K562 (cell line): Measurements from ENCODE around the gene SYNCRIP. TPM values are rescaled to one million over a fixed set of nuclear protein-coding genes. Genes with fewer than 3 reads are reported as not detected.

Experiments
- ATF3 ChIP-seq, 2 experiments: fragments of 450-650 bp in 1 of 2; sonication (generic) in 1 of 2; formaldehyde crosslinking in 1 of 2; IDR thresholded peaks in 1 of 2; conservative IDR thresholded peaks in 1 of 2; 2 replicates each; pipeline versions ENCODE4 v1.6.1 to v1.8.1; 2016 to 2023; ENCODE audit warnings: mild to moderate bottlenecking in 2 of 2, moderate library complexity in 2 of 2, inconsistent platforms in 1 of 2, missing genetic modification reagents in 1 of 2
- CHD4 ChIP-seq: fragments of 200-600 bp; sonication (generic); IDR thresholded peaks from 3 replicates; pipeline ENCODE4 v1.6.1; 2012; ENCODE audit warnings: low read depth, mild to moderate bottlenecking, mixed read lengths, low read length, inconsistent platforms; ENCODE audit not compliant: insufficient read depth, insufficient replicate concordance, poor library complexity, severe bottlenecking
- CREB3L1 ChIP-seq: fragments of 450-650 bp; IDR thresholded peaks from 2 replicates; pipeline ENCODE4 v1.6.1; 2014; ENCODE audit warnings: low read depth, mild to moderate bottlenecking, moderate library complexity, borderline replicate concordance
- ETV6 ChIP-seq, 3 experiments: fragments of 150-350 bp in 1 of 3; sonication (generic) in 1 of 3; formaldehyde crosslinking in 1 of 3; IDR thresholded peaks; 2 replicates each; pipeline versions ENCODE4 v1.6.1 to v1.8.0; 2014 to 2022; ENCODE audit warnings: borderline replicate concordance in 2 of 3, low read depth in 2 of 3, antibody characterized with exemption in 1 of 3, low read length in 1 of 3, mild to moderate bottlenecking in 1 of 3, missing genetic modification reagents in 1 of 3
- HLTF ChIP-seq: fragments of 450-650 bp; IDR thresholded peaks from 2 replicates; pipeline ENCODE4 v1.6.1; 2016
- NUFIP1 ChIP-seq: fragments of 450-650 bp; IDR thresholded peaks from 2 replicates; pipeline ENCODE4 v1.6.1; 2018; ENCODE audit not compliant: partially characterized antibody
- PHF21A ChIP-seq: fragments of 450-650 bp; IDR thresholded peaks from 2 replicates; pipeline ENCODE4 v1.6.1; 2017; ENCODE audit warnings: low read depth, borderline replicate concordance
- RBBP5 ChIP-seq: fragments of 200-600 bp; sonication (generic); IDR thresholded peaks from 2 replicates; pipeline ENCODE4 v1.6.1; 2012; ENCODE audit warnings: borderline replicate concordance, mild to moderate bottlenecking, low read length, control low read depth, inconsistent platforms; ENCODE audit not compliant: insufficient read depth, poor library complexity, severe bottlenecking
- RBM22 ChIP-seq: fragments of 200-400 bp; formaldehyde crosslinking; IDR thresholded peaks from 2 replicates; pipeline ENCODE4 v1.6.1; 2018; ENCODE audit warnings: low read length, low read depth; ENCODE audit not compliant: poor library complexity, severe bottlenecking
- RFX1 ChIP-seq: fragments of 450-650 bp; IDR thresholded peaks from 2 replicates; pipeline ENCODE4 v1.6.1; 2016; ENCODE audit warnings: mild to moderate bottlenecking, moderate library complexity
- SREBF1 ChIP-seq: fragments of 150-350 bp; IDR thresholded peaks from 2 replicates; pipeline ENCODE4 v1.6.1; 2014; ENCODE audit warnings: antibody characterized with exemption, low read depth, low read length, borderline replicate concordance
- SRSF9 ChIP-seq: fragments of 200-400 bp; formaldehyde crosslinking; IDR thresholded peaks from 2 replicates; pipeline ENCODE4 v1.6.1; 2017; ENCODE audit warnings: low read depth, low read length, borderline replicate concordance
- TAL1 ChIP-seq: fragments of 450-650 bp; IDR thresholded peaks from 2 replicates; pipeline ENCODE4 v1.6.1; 2016; ENCODE audit warnings: mild to moderate bottlenecking
- ZNF175 ChIP-seq: fragments of 200-800 bp; sonication (Bioruptor generic); IDR thresholded peaks from 2 replicates; pipeline ENCODE4 v1.6.1; 2016; ENCODE audit warnings: low read depth, mild to moderate bottlenecking, missing genetic modification characterization, missing compliant biosample characterization
- ZNF239 ChIP-seq: fragments of 250-450 bp; sonication (Bioruptor Pico); IDR thresholded peaks from 2 replicates; pipeline ENCODE4 v1.4.0; 2020; ENCODE audit warnings: mild to moderate bottlenecking
- ZNF263 ChIP-seq: sonication (generic); formaldehyde crosslinking; IDR thresholded peaks from 2 replicates; pipeline ENCODE4 v1.8.0; 2022; ENCODE audit warnings: mild to moderate bottlenecking, missing genetic modification reagents, borderline replicate concordance
- ZNF76 ChIP-seq: fragments of 250-450 bp; sonication (Bioruptor Pico); IDR thresholded peaks from 2 replicates; pipeline ENCODE4 v1.4.0; 2020; ENCODE audit warnings: mild to moderate bottlenecking, moderate library complexity, borderline replicate concordance
- polyA plus RNA-seq, 8 experiments: library from polyadenylated mRNA; depleted of rRNA in 4 of 8; stranded (reverse) in 5 of 8; unstranded in 3 of 8; fragments of >200 nt; fragmentation: Nextera tagmentation in 2 of 8; fragmentation: Illumina TruSeq in 1 of 8; extraction: Ambion mirVana in 2 of 8; extraction: Trizol in 1 of 8; gene quantifications; 2 replicates each; pipeline versions ENCODE4 v1.2.1 to v1.2.3, GENCODE V29; 2011 to 2014; ENCODE audit warnings: inconsistent platforms in 1 of 8, missing spikeins in 1 of 8
- total RNA-seq, 7 experiments: library from RNA; depleted of rRNA in 6 of 7; stranded (reverse); fragments of >200 nt in 6 of 7; fragmentation: Illumina TruSeq in 2 of 7; extraction: Trizol in 2 of 7; gene quantifications; 2 replicates each; pipeline versions ENCODE4 v1.2.1 to v1.2.3, GENCODE V29; 2011 to 2021; ENCODE audit warnings: low replicate concordance in 1 of 7
- TF ChIP-seq, protein P1 (sequence below): fragments of 250-450 bp; sonication (Bioruptor Pico); IDR thresholded peaks from 2 replicates; pipeline ENCODE4 v1.5.0; 2021
- TF ChIP-seq, protein P2 (sequence below), 3 experiments: IDR thresholded peaks in 2 of 3; conservative IDR thresholded peaks in 1 of 3; 2 replicates each; pipeline ENCODE4 v1.5.1; 2011 to 2012; ENCODE audit warnings: low read length in 3 of 3, mild to moderate bottlenecking in 3 of 3, control low read depth in 2 of 3, improper control_type of control experiment in 1 of 3, inconsistent platforms in 1 of 3, low read depth in 1 of 3, mixed read lengths in 1 of 3, moderate library complexity in 1 of 3; ENCODE audit not compliant: insufficient read depth in 2 of 3

The SYNCRIP gene
- total and polyA plus RNA-seq, 9 of the 15 experiments (the other 6 are each of a cell fraction or from before 2014, with no cell fraction given), result 46.5 to 295 (median 140) TPM

DNA sequence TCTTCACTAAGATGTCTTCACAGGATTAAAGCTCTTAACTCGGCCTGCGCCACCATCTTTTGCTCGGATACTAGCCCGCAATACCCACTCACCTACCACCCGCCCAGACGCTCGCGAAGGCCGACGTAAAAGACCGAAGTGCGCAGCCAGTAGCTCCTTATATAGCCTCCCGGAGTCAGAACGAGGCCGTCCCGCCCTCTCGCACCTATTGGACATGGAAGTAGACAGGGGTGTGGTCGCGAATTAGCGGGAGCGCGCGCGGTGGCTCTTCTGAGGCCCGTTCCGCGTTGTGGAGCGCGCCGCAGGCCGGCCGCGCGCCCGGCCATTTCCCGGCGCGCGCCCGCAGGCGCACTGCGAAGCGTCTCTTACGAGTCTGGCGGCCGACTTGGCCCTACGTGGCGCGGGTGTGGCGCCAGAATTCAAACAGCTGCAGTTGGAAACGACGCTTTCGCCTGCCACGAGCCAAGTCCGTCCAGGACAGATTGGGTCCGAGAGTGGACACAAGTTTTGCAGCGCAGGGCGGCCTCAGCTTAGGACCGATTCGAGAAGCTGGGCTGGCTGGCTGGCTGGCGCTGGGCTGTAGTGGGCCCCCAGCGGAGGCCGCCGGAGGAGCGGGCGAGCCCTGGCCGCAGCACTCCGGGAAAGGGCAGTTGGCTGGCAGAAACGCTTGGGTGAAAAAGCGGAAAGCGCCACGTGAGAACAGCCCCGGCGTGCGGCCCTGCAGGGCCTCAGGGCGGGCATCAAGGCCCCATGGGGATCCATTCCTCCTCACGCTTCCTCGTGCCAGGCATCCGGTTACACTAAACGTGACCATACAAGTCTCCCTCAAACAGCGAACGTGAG, 36.1 kb upstream of the SYNCRIP start (continued):
- TF ChIP-seq CREB3L1, result peak; percentile 99
- TF ChIP-seq SREBF1, result no peak
- 0 out of 2 replicates have a peak, but pooled peaks have one; percentile 66 for TF ChIP-seq PHF21A
- TF ChIP-seq, protein P1, sequence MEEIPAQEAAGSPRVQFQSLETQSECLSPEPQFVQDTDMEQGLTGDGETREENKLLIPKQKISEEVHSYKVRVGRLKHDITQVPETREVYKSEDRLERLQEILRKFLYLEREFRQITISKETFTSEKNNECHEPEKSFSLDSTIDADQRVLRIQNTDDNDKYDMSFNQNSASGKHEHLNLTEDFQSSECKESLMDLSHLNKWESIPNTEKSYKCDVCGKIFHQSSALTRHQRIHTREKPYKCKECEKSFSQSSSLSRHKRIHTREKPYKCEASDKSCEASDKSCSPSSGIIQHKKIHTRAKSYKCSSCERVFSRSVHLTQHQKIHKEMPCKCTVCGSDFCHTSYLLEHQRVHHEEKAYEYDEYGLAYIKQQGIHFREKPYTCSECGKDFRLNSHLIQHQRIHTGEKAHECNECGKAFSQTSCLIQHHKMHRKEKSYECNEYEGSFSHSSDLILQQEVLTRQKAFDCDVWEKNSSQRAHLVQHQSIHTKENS, result no peak
- TF ChIP-seq ZNF263 (CRISPR knock-in tag), result peak; percentile 59
- TF ChIP-seq SRSF9, result no peak
- peak; percentile 49 for TF ChIP-seq RBM22
- no peak for TF ChIP-seq ATF3 (IDR thresholded peaks at IDR 0.05)
- TF ChIP-seq ATF3 (CRISPR knock-in tag; conservative IDR thresholded peaks at IDR 0.05), result no peak
- TF ChIP-seq ZNF175 (CRISPR knock-in tag), result peak; percentile 95
- peak; percentile 50 for TF ChIP-seq RBBP5
- 0 out of 2 replicates have a peak, but pooled peaks have one; percentile 33 for TF ChIP-seq HLTF
- TF ChIP-seq CHD4, result no peak
- TF ChIP-seq ZNF239, result no peak; the same call in 1 of the 2 replicates
- no peak for TF ChIP-seq ETV6 (IDR thresholded peaks at IDR 0.05; ENCODE audit: borderline replicate concordance in 1 of 2, low read depth in 2 of 2, low read length in 1 of 2)
- TF ChIP-seq ETV6 (CRISPR knock-in tag; IDR thresholded peaks at IDR 0.05; ENCODE audit: borderline replicate concordance), result 0 out of 2 replicates have a peak, but pooled peaks have one; percentile 58
- TF ChIP-seq, protein P2, sequence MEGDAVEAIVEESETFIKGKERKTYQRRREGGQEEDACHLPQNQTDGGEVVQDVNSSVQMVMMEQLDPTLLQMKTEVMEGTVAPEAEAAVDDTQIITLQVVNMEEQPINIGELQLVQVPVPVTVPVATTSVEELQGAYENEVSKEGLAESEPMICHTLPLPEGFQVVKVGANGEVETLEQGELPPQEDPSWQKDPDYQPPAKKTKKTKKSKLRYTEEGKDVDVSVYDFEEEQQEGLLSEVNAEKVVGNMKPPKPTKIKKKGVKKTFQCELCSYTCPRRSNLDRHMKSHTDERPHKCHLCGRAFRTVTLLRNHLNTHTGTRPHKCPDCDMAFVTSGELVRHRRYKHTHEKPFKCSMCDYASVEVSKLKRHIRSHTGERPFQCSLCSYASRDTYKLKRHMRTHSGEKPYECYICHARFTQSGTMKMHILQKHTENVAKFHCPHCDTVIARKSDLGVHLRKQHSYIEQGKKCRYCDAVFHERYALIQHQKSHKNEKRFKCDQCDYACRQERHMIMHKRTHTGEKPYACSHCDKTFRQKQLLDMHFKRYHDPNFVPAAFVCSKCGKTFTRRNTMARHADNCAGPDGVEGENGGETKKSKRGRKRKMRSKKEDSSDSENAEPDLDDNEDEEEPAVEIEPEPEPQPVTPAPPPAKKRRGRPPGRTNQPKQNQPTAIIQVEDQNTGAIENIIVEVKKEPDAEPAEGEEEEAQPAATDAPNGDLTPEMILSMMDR (IDR thresholded peaks at IDR 0.05 in 2 of 3, conservative IDR thresholded peaks at IDR 0.05 in 1 of 3; ENCODE audit: insufficient read depth in 2 of 3, low read depth in 1 of 3, low read length in 3 of 3), result no peak
- no peak for TF ChIP-seq TAL1
- TF ChIP-seq RFX1, result no peak
- no peak for TF ChIP-seq NUFIP1
- no peak for TF ChIP-seq ZNF76 (CRISPR knock-in tag)
